DOHH2 (cell line): ENCODE results near the gene TNFAIP8L3.
"Not testable (repeated sequence)": the region's sequence is repeated elsewhere in the genome, so short reads cannot be mapped to it uniquely, and the experiment has no call there.

Experiments
- H3F3A ChIP-seq: fragments of 200-600 bp; sonication (generic), shearing (Covaris generic); 2 replicates; pipeline ENCODE4 v1.6.0; 2016; ENCODE audit warnings: antibody characterized with exemption, mild to moderate bottlenecking; ENCODE audit not compliant: control insufficient read depth, insufficient read depth
- H3K27ac ChIP-seq: fragments of 200-600 bp; sonication (generic); 2 replicates; pipeline ENCODE4 v1.5.1; 2014; ENCODE audit warnings: low read depth, mild to moderate bottlenecking, low read length, moderate library complexity
- H3K27me3 ChIP-seq: fragments of 200-600 bp; sonication (generic); 2 replicates; pipeline ENCODE4 v1.6.1; 2014; ENCODE audit warnings: mild to moderate bottlenecking, low read length, mixed read lengths; ENCODE audit not compliant: control insufficient read depth
- H3K36me3 ChIP-seq: fragments of 200-600 bp; sonication (generic); 2 replicates; pipeline ENCODE4 v1.6.1; 2014; ENCODE audit warnings: mild to moderate bottlenecking, low read length, moderate library complexity, mixed read lengths; ENCODE audit not compliant: control insufficient read depth
- H3K4me1 ChIP-seq: fragments of 200-600 bp; sonication (generic); 2 replicates; pipeline ENCODE4 v1.6.1; 2014; ENCODE audit warnings: mild to moderate bottlenecking, low read length, mixed read lengths; ENCODE audit not compliant: control insufficient read depth
- H3K4me2 ChIP-seq: fragments of 200-600 bp; sonication (generic); 2 replicates; pipeline ENCODE4 v1.6.0; 2014; ENCODE audit warnings: mild to moderate bottlenecking, low read length, moderate library complexity
- H3K4me3 ChIP-seq: fragments of 200-600 bp; sonication (generic); 2 replicates; pipeline ENCODE4 v1.5.1; 2014; ENCODE audit warnings: mild to moderate bottlenecking, low read length, mixed read lengths
- H3K79me2 ChIP-seq: fragments of 200-600 bp; sonication (generic); 2 replicates; pipeline ENCODE4 v1.6.1; 2014; ENCODE audit warnings: mild to moderate bottlenecking, low read length, mixed read lengths; ENCODE audit not compliant: control insufficient read depth
- H3K9me2 ChIP-seq: fragments of 200-600 bp; sonication (generic); replicated peaks from 2 replicates; pipeline ENCODE4 v1.6.1; 2014; ENCODE audit warnings: mild to moderate bottlenecking, low read length, mixed read lengths; ENCODE audit not compliant: control insufficient read depth
- H3K9me3 ChIP-seq: fragments of 200-600 bp; sonication (generic); 2 replicates; pipeline ENCODE4 v1.6.1; 2014; ENCODE audit warnings: antibody characterized with exemption, low read length, mixed read lengths; ENCODE audit not compliant: control insufficient read depth, insufficient read depth
- H4K20me1 ChIP-seq: fragments of 200-600 bp; sonication (generic); 2 replicates; pipeline ENCODE4 v1.6.0; 2014; ENCODE audit warnings: low read depth, mild to moderate bottlenecking, antibody characterized with exemption, low read length, moderate library complexity; ENCODE audit not compliant: control insufficient read depth, insufficient read depth
- CTCF ChIP-seq: fragments of 200-600 bp; sonication (generic); IDR thresholded peaks from one replicate; pipeline ENCODE4 v1.5.1; 2014; ENCODE audit warnings: antibody characterized with exemption, mild to moderate bottlenecking, low read depth, low read length; ENCODE audit not compliant: poor library complexity, severe bottlenecking
- EZH2phosphoT487 ChIP-seq: fragments of 200-600 bp; sonication (generic); IDR thresholded peaks from 2 replicates; pipeline ENCODE4 v1.6.1; 2017; ENCODE audit warnings: borderline replicate concordance, mild to moderate bottlenecking, antibody characterized with exemption, low read length, moderate library complexity, mixed read lengths

Gene TNFAIP8L3

GRCh38 chr15:51128701-51129100 lies 34.0 kb upstream of the TNFAIP8L3 start:
- 0 out of 2 replicates have a peak, but pooled peaks cover 4% of the 10 kb centered on the region for H3K4me1 ChIP-seq

GRCh38 chr15:51126842-51127241 lies 32.1 kb upstream of the TNFAIP8L3 start:
- TF ChIP-seq CTCF (no peak), EZH2phosphoT487 (no peak)
- no peak overlapping the region for H3K4me3 ChIP-seq
- no peaks in the 10 kb centered on the region for H4K20me1 ChIP-seq
- no peaks in the 10 kb centered on the region for H3K9me2 ChIP-seq
- no peaks in the 10 kb centered on the region for H3K36me3 ChIP-seq
- no peak overlapping the region for H3K27ac ChIP-seq
- H3K4me1 ChIP-seq = 0 out of 2 replicates have a peak, but pooled peaks cover 4% of the 10 kb centered on the region
- H3K27me3 ChIP-seq = no peaks in the 10 kb centered on the region
- H3K9me3 ChIP-seq = no peaks in the 10 kb centered on the region
- no peaks in the 10 kb centered on the region for H3K79me2 ChIP-seq
- no peaks in the 10 kb centered on the region for H3F3A ChIP-seq
- H3K4me2 ChIP-seq = no peak overlapping the region

More at GRCh38 chr15:51128701-51129100, 34.0 kb upstream of the TNFAIP8L3 start:
- H3K4me3 ChIP-seq = no peak overlapping the region
- no peaks in the 10 kb centered on the region for H3K9me3 ChIP-seq
- H3K36me3 ChIP-seq = no peaks in the 10 kb centered on the region
- H4K20me1 ChIP-seq = no peaks in the 10 kb centered on the region
- no peaks in the 10 kb centered on the region for H3K27me3 ChIP-seq
- no peaks in the 10 kb centered on the region for H3K79me2 ChIP-seq
- H3K9me2 ChIP-seq = no peaks in the 10 kb centered on the region
- H3F3A ChIP-seq = no peaks in the 10 kb centered on the region
- TF ChIP-seq CTCF (no peak), EZH2phosphoT487 (no peak)
- H3K4me2 ChIP-seq = no peak overlapping the region
- H3K27ac ChIP-seq = no peak overlapping the region

- H3K9me3 ChIP-seq = not testable (repeated sequence)
Measured at GRCh38 chr15:51123002-51123401, 28.3 kb upstream of the TNFAIP8L3 start.

GRCh38 chr15:51121631-51122225 lies 27.0 kb upstream of the TNFAIP8L3 start:
- H3K4me2 ChIP-seq = no peak overlapping the region
- H3K4me1 ChIP-seq = no peaks in the 10 kb centered on the region
- TF ChIP-seq CTCF (no peak), EZH2phosphoT487 (no peak)
- H3K9me3 ChIP-seq = no peaks in the 10 kb centered on the region
- H3K4me3 ChIP-seq = no peak overlapping the region
- no peaks in the 10 kb centered on the region for H4K20me1 ChIP-seq
- H3K27me3 ChIP-seq = peaks cover 2% of the 10 kb centered on the region; the same call in 1 of the 2 replicates
- no peaks in the 10 kb centered on the region for H3F3A ChIP-seq
- H3K27ac ChIP-seq = no peak overlapping the region
- no peaks in the 10 kb centered on the region for H3K79me2 ChIP-seq
- H3K9me2 ChIP-seq = no peaks in the 10 kb centered on the region
- no peaks in the 10 kb centered on the region for H3K36me3 ChIP-seq

More at GRCh38 chr15:51123002-51123401, 28.3 kb upstream of the TNFAIP8L3 start:
- H3F3A ChIP-seq, H3K4me3 ChIP-seq, H4K20me1 ChIP-seq, H3K36me3 ChIP-seq, H3K27me3 ChIP-seq, H3K4me2 ChIP-seq, H3K27ac ChIP-seq, H3K79me2 ChIP-seq, H3K9me2 ChIP-seq, H3K4me1 ChIP-seq: not testable (repeated sequence)
